Small intestine (tissue), 7 donors: ENCODE data around the gene SMIM14. TPM values are rescaled to one million over a fixed set of nuclear protein-coding genes. Genes with fewer than 3 reads are reported as not detected.

Source experiments
- DNase-seq, 2 donors: peaks; one replicate each; pipeline versions ENCODE4 v3.0.0 to v3.0.0-alpha.2; 2013
- FAIRE-seq: peaks from 2 replicates; lab custom pipeline; 2012; peaks lifted over from hg19 to GRCh38; lab: Jason Lieb, UNC
- H3K27ac ChIP-seq, 3 donors: one replicate each; pipeline ENCODE4 v1.5.1; 2013; ENCODE audit warnings: low read length in 2 of 3, mild to moderate bottlenecking in 2 of 3, control low read depth in 1 of 3, inconsistent platforms in 1 of 3, low read depth in 1 of 3, moderate library complexity in 1 of 3
- H3K27me3 ChIP-seq, 3 donors: one replicate each; pipeline ENCODE4 v1.6.1; 2013; ENCODE audit warnings: low read length in 3 of 3, inconsistent platforms in 1 of 3; ENCODE audit not compliant: control insufficient read depth in 3 of 3, insufficient read depth in 3 of 3
- H3K36me3 ChIP-seq, 3 donors: one replicate each; pipeline ENCODE4 v1.6.1; 2013; ENCODE audit warnings: low read length in 3 of 3, inconsistent platforms in 1 of 3, low read depth in 1 of 3, mild to moderate bottlenecking in 1 of 3, moderate library complexity in 1 of 3; ENCODE audit not compliant: control insufficient read depth in 3 of 3, insufficient read depth in 2 of 3
- H3K4me1 ChIP-seq, 3 donors: one replicate each; pipeline ENCODE4 v1.6.1; 2013; ENCODE audit warnings: low read length in 2 of 3, inconsistent platforms in 1 of 3, low read depth in 1 of 3, mild to moderate bottlenecking in 1 of 3, moderate library complexity in 1 of 3; ENCODE audit not compliant: control insufficient read depth in 3 of 3, insufficient read depth in 2 of 3
- H3K4me3 ChIP-seq, 3 donors: one replicate each; pipeline ENCODE4 v1.5.1; 2013; ENCODE audit warnings: low read length in 3 of 3, control low read depth in 1 of 3, inconsistent platforms in 1 of 3, low read depth in 1 of 3, mild to moderate bottlenecking in 1 of 3, moderate library complexity in 1 of 3
- H3K9me3 ChIP-seq, 2 donors: one replicate each; pipeline ENCODE4 v1.6.1; 2013; ENCODE audit warnings: low read depth in 1 of 2, low read length in 1 of 2; ENCODE audit not compliant: control insufficient read depth in 2 of 2, insufficient read depth in 1 of 2
- WGBS, 3 donors: extraction: QIAGEN DNeasy Blood & Tissue Kit; methylation state at CpG; one replicate each; pipeline ENCODE4 v1.1.7; 2013; 5-methylcytosine and 5-hydroxymethylcytosine counted together
- polyA plus RNA-seq, 4 donors: library from polyadenylated mRNA; stranded (reverse) in 3 of 4; unstranded in 1 of 4; fragments of 200-250 nt in 3 of 4; fragments of 120-200 nt in 1 of 4; gene quantifications; one replicate each; pipeline versions ENCODE4 v1.2.1 to v1.2.3, GENCODE V29; 2013
- donor health status: healthy with polysubstance abuse.
- donor health status: control.
- donor health status: control.
- donor health status: Bipolar disorder and iron deficiency.
- donor health status: healthy.

SMIM14 gene
- polyA plus RNA-seq, 4 donors, result 22.3 to 39.8 (median 28.2) TPM

- H3K4me1 ChIP-seq, result peaks cover 0 to 3% (median 2%) of the 10 kb centered on the region in 3 donors
- no peak for FAIRE-seq
- H3K36me3 ChIP-seq, result no peaks in the 10 kb centered on the region
- 71 to 86% (median 84%) methylated on average over 2 of the region's 2 CpGs for WGBS, 3 donors
- no peak overlapping the region for H3K4me3 ChIP-seq
- no peaks in the 10 kb centered on the region for H3K27me3 ChIP-seq
- no peak for DNase-seq
- no peaks in the 10 kb centered on the region for H3K9me3 ChIP-seq
- H3K27ac ChIP-seq, result no peak overlapping the region
These were observed 30.2 kb upstream of the SMIM14 start for GRCh38 chr4:39668887-39669286.

- DNase-seq, result no peak
- WGBS, 3 donors, result 32 to 49% (median 46%) methylated on average over 1 of the region's 1 CpG
- peaks cover 0 to 3% (median 2%) of the 10 kb centered on the region in 3 donors for H3K4me1 ChIP-seq
These were observed 29.0 kb upstream of the SMIM14 start for GRCh38 chr4:39667706-39668105.

GRCh38 chr4:39664828-39665731, 26.4 kb upstream of the SMIM14 start:
- DNase-seq (peak; percentile 43 to 58), FAIRE-seq (no peak)
- 58 to 76% (median 71%) methylated on average over 3 of the region's 3 CpGs for WGBS, 3 donors
- no peaks in the 10 kb centered on the region for H3K36me3 ChIP-seq
- no peaks in the 10 kb centered on the region for H3K9me3 ChIP-seq
- H3K4me3 ChIP-seq, result no peak overlapping the region
- H3K27me3 ChIP-seq, result no peaks in the 10 kb centered on the region
- H3K4me1 ChIP-seq, result peaks cover 0 to 3% (median 2%) of the 10 kb centered on the region in 3 donors
- H3K27ac ChIP-seq, result no peak overlapping the region

More at GRCh38 chr4:39667706-39668105, 29.0 kb upstream of the SMIM14 start:
- no peak overlapping the region for H3K27ac ChIP-seq
- no peaks in the 10 kb centered on the region for H3K9me3 ChIP-seq
- no peaks in the 10 kb centered on the region for H3K27me3 ChIP-seq
- H3K36me3 ChIP-seq, result no peaks in the 10 kb centered on the region
- no peak overlapping the region for H3K4me3 ChIP-seq
- FAIRE-seq, result no peak

- 71 to 92% (median 79%) methylated on average over 7 of the region's 7 CpGs for WGBS, 3 donors
- FAIRE-seq (no peak), DNase-seq (no peak)
These were observed 24.0 kb upstream of the SMIM14 start for GRCh38 chr4:39662683-39663082.

GRCh38 chr4:39660757-39661156, 22.1 kb upstream of the SMIM14 start:
- DNase-seq (no peak), FAIRE-seq (no peak)
- Histone ChIP-seq H3K9me3 (no peaks in the 10 kb centered on the region), H3K4me1 (peaks cover 0 to 3% (median 2%) of the 10 kb centered on the region in 3 donors), H3K36me3 (no peaks in the 10 kb centered on the region), H3K27me3 (no peaks in the 10 kb centered on the region), H3K4me3 (no peak overlapping the region), H3K27ac (no peak overlapping the region)
- WGBS, 3 donors, result 92 to 97% (median 92%) methylated on average over 6 of the region's 6 CpGs

More at GRCh38 chr4:39662683-39663082, 24.0 kb upstream of the SMIM14 start:
- no peak overlapping the region for H3K27ac ChIP-seq
- H3K36me3 ChIP-seq, result no peaks in the 10 kb centered on the region
- H3K4me1 ChIP-seq, result peaks cover 0 to 3% (median 2%) of the 10 kb centered on the region in 3 donors
- H3K4me3 ChIP-seq, result no peak overlapping the region
- no peaks in the 10 kb centered on the region for H3K9me3 ChIP-seq
- H3K27me3 ChIP-seq, result no peaks in the 10 kb centered on the region

- no peak for DNase-seq
- no peaks in the 10 kb centered on the region for H3K36me3 ChIP-seq
- no peak overlapping the region for H3K4me3 ChIP-seq
- H3K4me1 ChIP-seq, result peaks cover 0 to 3% (median 2%) of the 10 kb centered on the region in 3 donors
- H3K27ac ChIP-seq, result no peak overlapping the region
- no peaks in the 10 kb centered on the region for H3K9me3 ChIP-seq
- H3K27me3 ChIP-seq, result no peaks in the 10 kb centered on the region
- WGBS, 3 donors, result 85 to 93% (median 86%) methylated on average over 6 of the region's 6 CpGs
- no peak for FAIRE-seq
These were observed 21.4 kb upstream of the SMIM14 start for GRCh38 chr4:39660045-39660444.

- Histone ChIP-seq H3K36me3 (no peaks in the 10 kb centered on the region), H3K27me3 (no peaks in the 10 kb centered on the region), H3K27ac (no peak overlapping the region), H3K9me3 (no peaks in the 10 kb centered on the region), H3K4me3 (no peak overlapping the region), H3K4me1 (no peaks in the 10 kb centered on the region)
- DNase-seq (no peak), FAIRE-seq (no peak)
- 73 to 79% (median 77%) methylated on average over 3 of the region's 3 CpGs for WGBS, 3 donors
These were observed 20.1 kb upstream of the SMIM14 start for GRCh38 chr4:39658756-39659155.

- 74 to 87% (median 83%) methylated on average over 6 of the region's 6 CpGs for WGBS, 3 donors
These were observed 18.8 kb upstream of the SMIM14 start for GRCh38 chr4:39657465-39657864.

More at GRCh38 chr4:39657465-39657864, 18.8 kb upstream of the SMIM14 start:
- H3K27ac ChIP-seq, result no peak overlapping the region
- no peaks in the 10 kb centered on the region for H3K4me1 ChIP-seq
- no peaks in the 10 kb centered on the region for H3K27me3 ChIP-seq
- no peaks in the 10 kb centered on the region for H3K36me3 ChIP-seq
- H3K4me3 ChIP-seq, result no peak overlapping the region
- no peak for DNase-seq
- FAIRE-seq, result no peak
- H3K9me3 ChIP-seq, result no peaks in the 10 kb centered on the region
